Endothelial cell of umbilical vein (primary cell): ENCODE results near the gene NCK2. TPM values are rescaled to one million over a fixed set of nuclear protein-coding genes. Genes with fewer than 3 reads are reported as not detected.
A peak's percentile ranks its signal among the peaks of the same experiment; 100 is the strongest.

Source experiments
- BruUV-seq: library from RNA; stranded (reverse); fragments of 400-500 nt; replicated peaks from 2 replicates; lab custom pipeline; 2021; lab: Mats Ljungman, UMichigan
- CTCF ChIA-PET: fragments of 300-600, 350-600 bp; sonication (Branson Sonifier 250); formaldehyde crosslinking; loops from one replicate; lab custom pipeline; 2021; ENCODE audit warnings: antibody characterized with exemption, inconsistent platforms; lab: Charles Lee
- POLR2A ChIA-PET: fragments of 300-600, 350-600 bp; sonication (Branson Sonifier 250); formaldehyde crosslinking; loops from one replicate; lab custom pipeline; 2021; ENCODE audit warnings: antibody characterized with exemption, inconsistent platforms; lab: Charles Lee
- DNase-seq: peaks from one replicate; pipeline ENCODE4 v3.0.0-alpha.2; 2011; ENCODE audit warnings: low read depth, low spot score
- FAIRE-seq: peaks from 2 replicates; lab custom pipeline; 2011; peaks lifted over from hg19 to GRCh38; lab: Jason Lieb, UNC
- H2AFZ ChIP-seq: 2 replicates; pipeline ENCODE4 v1.6.0; 2012; ENCODE audit warnings: low read depth, low read length, control low read depth, inconsistent platforms
- H3K27ac ChIP-seq: 2 replicates; pipeline ENCODE4 v1.5.1; 2011; ENCODE audit warnings: low read depth, mild to moderate bottlenecking, control low read depth, low read length, moderate library complexity; ENCODE audit not compliant: insufficient read depth
- H3K27me3 ChIP-seq, 2 experiments: 2 replicates each; pipeline versions ENCODE4 v1.6.0 to v1.6.1; 2011; ENCODE audit warnings: low read length in 2 of 2, mixed read lengths in 1 of 2; ENCODE audit not compliant: control insufficient read depth in 2 of 2, insufficient read depth in 2 of 2
- H3K36me3 ChIP-seq, 2 experiments: 2 replicates in 1 of 2; 3 replicates in 1 of 2; pipeline ENCODE4 v1.5.1; 2011; ENCODE audit warnings: low read length in 2 of 2, mild to moderate bottlenecking in 1 of 2, moderate library complexity in 1 of 2; ENCODE audit not compliant: control insufficient read depth in 2 of 2, insufficient read depth in 2 of 2; ENCODE audit errors: extremely low read depth in 1 of 2
- H3K4me1 ChIP-seq: 3 replicates; pipeline ENCODE4 v1.5.1; 2011; ENCODE audit warnings: mild to moderate bottlenecking, low read length; ENCODE audit not compliant: control insufficient read depth, insufficient read depth; ENCODE audit errors: extremely low read depth
- H3K4me2 ChIP-seq: 2 replicates; pipeline ENCODE4 v1.6.1; 2011; ENCODE audit warnings: low read length, control low read depth, mixed read lengths; ENCODE audit not compliant: insufficient read depth
- H3K4me3 ChIP-seq, 3 experiments: fragments of 200-600 bp in 1 of 3; sonication (generic), shearing (Covaris generic) in 1 of 3; replicated peaks in 1 of 3; 2 replicates each; pipeline ENCODE4 v1.5.1; 2011 to 2016; ENCODE audit warnings: control low read depth in 3 of 3, low read length in 3 of 3, mild to moderate bottlenecking in 2 of 3, inconsistent platforms in 1 of 3, low read depth in 1 of 3, moderate library complexity in 1 of 3; ENCODE audit not compliant: insufficient read depth in 1 of 3
- H3K79me2 ChIP-seq: 2 replicates; pipeline ENCODE4 v1.6.0; 2012; ENCODE audit warnings: low read length, inconsistent platforms; ENCODE audit not compliant: control insufficient read depth, insufficient read depth
- H3K9ac ChIP-seq: replicated peaks from 2 replicates; pipeline ENCODE3; 2011; ENCODE audit warnings: low read length, control low read depth; ENCODE audit not compliant: insufficient read depth; ENCODE audit errors: extremely low read depth
- H3K9me1 ChIP-seq: replicated peaks from 3 replicates; pipeline ENCODE4 v1.6.0; 2011; ENCODE audit warnings: mild to moderate bottlenecking, low read length; ENCODE audit not compliant: control insufficient read depth, insufficient read depth; ENCODE audit errors: extremely low read depth
- H3K9me3 ChIP-seq: replicated peaks from 2 replicates; pipeline ENCODE4 v1.5.1; 2012; ENCODE audit warnings: low read length, inconsistent platforms; ENCODE audit not compliant: control insufficient read depth, insufficient read depth
- H4K20me1 ChIP-seq: replicated peaks from 2 replicates; pipeline ENCODE3; 2011; ENCODE audit warnings: mild to moderate bottlenecking, low read length; ENCODE audit not compliant: control insufficient read depth, insufficient read depth; ENCODE audit errors: extremely low read depth
- CTCF ChIP-seq, 2 donors: IDR thresholded peaks; 1 replicate in 1 of 2; 2 replicates in 1 of 2; pipeline ENCODE4 v1.5.1; 2011; ENCODE audit warnings: low read length in 2 of 2, mild to moderate bottlenecking in 2 of 2, moderate library complexity in 2 of 2, control low read depth in 1 of 2, inconsistent platforms in 1 of 2, low read depth in 1 of 2; ENCODE audit not compliant: insufficient read depth in 1 of 2; ENCODE audit errors: extremely low read depth in 1 of 2
- EZH2 ChIP-seq: IDR thresholded peaks from 2 replicates; pipeline ENCODE4 v1.6.1; 2012; ENCODE audit warnings: borderline replicate concordance, low read depth, mild to moderate bottlenecking, moderate library complexity, low read length, inconsistent platforms; ENCODE audit not compliant: severe bottlenecking
- FOS ChIP-seq: IDR thresholded peaks from 2 replicates; pipeline ENCODE4 v1.6.1; 2011; ENCODE audit warnings: mild to moderate bottlenecking, low read length, moderate library complexity, borderline replicate concordance; ENCODE audit not compliant: insufficient read depth
- GATA2 ChIP-seq: IDR thresholded peaks from 2 replicates; pipeline ENCODE4 v1.7.0; 2011; ENCODE audit warnings: low read depth, mild to moderate bottlenecking, moderate library complexity, mixed read lengths, low read length; ENCODE audit not compliant: insufficient read length, insufficient read depth
- JUN ChIP-seq: IDR thresholded peaks from 2 replicates; pipeline ENCODE4 v1.6.1; 2011; ENCODE audit warnings: borderline replicate concordance, low read depth; ENCODE audit not compliant: insufficient read length, insufficient read depth
- MAX ChIP-seq: IDR thresholded peaks from 2 replicates; pipeline ENCODE4 v1.6.1; 2011; ENCODE audit not compliant: insufficient read depth, insufficient read length
- MYC ChIP-seq: IDR thresholded peaks from one replicate; pipeline ENCODE4 v1.6.1; 2011; ENCODE audit warnings: mild to moderate bottlenecking, low read depth, low read length
- POLR2A ChIP-seq: IDR thresholded peaks from 2 replicates; pipeline ENCODE4 v1.6.1; 2012; ENCODE audit warnings: low read depth, mild to moderate bottlenecking, control low read depth, low read length
- POLR2AphosphoS5 ChIP-seq: IDR thresholded peaks from 2 replicates; pipeline ENCODE4 v1.6.1; 2012; ENCODE audit warnings: low read depth, mild to moderate bottlenecking, control low read depth, low read length, moderate library complexity; ENCODE audit not compliant: insufficient read depth
- dilution Hi-C: fragments of 300-500 bp; cut with MboI; formaldehyde crosslinking; loops from one replicate; pipeline ENCODE4 v1.15.0; 2019; ENCODE audit warnings: low sequenced_read_pairs; ENCODE audit not compliant: extremely low pct_ligation_motif_present
- intact Hi-C: fragments of 100-400 bp; cut with micrococcal nuclease; formaldehyde crosslinking; loops from one replicate; pipeline ENCODE4 v1.10.0; 2022
- polyA plus RNA-seq, 4 experiments: library from polyadenylated mRNA; depleted of rRNA in 3 of 4; stranded (reverse) in 3 of 4; unstranded in 1 of 4; fragments of >200 nt; gene quantifications; 2 replicates each; pipeline versions ENCODE4 v1.2.1 to v1.2.3, GENCODE V29; 2011 to 2012; ENCODE audit warnings: missing spikeins in 1 of 4
- total RNA-seq: library from RNA; stranded (reverse); gene quantifications from 2 replicates; pipeline ENCODE4 v1.2.3, GENCODE V29; 2021

NCK2 gene
- total and polyA plus RNA-seq, 2 donors (not counting 3 experiments of a cell fraction or from before 2014, with no cell fraction given), result 23.8 to 39.1 TPM

GRCh38 chr2:105790461-105791149 lies 45.9 kb downstream of the NCK2 start:
- Histone ChIP-seq H3K9me1 (no peaks in the 10 kb centered on the region), H3K9ac (no peak overlapping the region), H3K36me3 (no peaks in the 10 kb centered on the region), H3K4me3 (no peak overlapping the region), H3K79me2 (peaks cover 48% of the 10 kb centered on the region), H2AFZ (no peak overlapping the region), H3K4me2 (no peak overlapping the region), H3K27ac (peak overlapping the region; percentile 12), H3K9me3 (no peaks in the 10 kb centered on the region), H4K20me1 (peaks cover 10% of the 10 kb centered on the region), H3K27me3 (no peaks in the 10 kb centered on the region), H3K4me1 (peaks cover 22% of the 10 kb centered on the region)
- ChIA-PET POLR2A (no interaction called here), CTCF (interaction anchor here (1.2 to 1.4 kb wide), 2 partner anchors 13 to 22 kb away, joined by 4 to 7 read pairs; no protein-coding TSS in a partner anchor)
- no TSS peak for BruUV-seq
- intact Hi-C loops (loop anchor here (2.0 kb wide), 1 partner anchor 44 kb away; no protein-coding TSS in a partner anchor), dilution Hi-C loops (no loop called here)
- FAIRE-seq (no peak), DNase-seq (no peak)
- TF ChIP-seq FOS, result no peak
- no peak for TF ChIP-seq POLR2AphosphoS5

GRCh38 chr2:105791229-105791628 lies 46.5 kb downstream of the NCK2 start:
- ChIA-PET POLR2A (no interaction called here), CTCF (no interaction called here)
- no peak for FAIRE-seq
- Histone ChIP-seq H3K4me2 (no peak overlapping the region), H3K79me2 (peaks cover 50% of the 10 kb centered on the region), H3K9me3 (no peaks in the 10 kb centered on the region), H3K27ac (no peak overlapping the region), H2AFZ (no peak overlapping the region), H3K4me1 (peaks cover 28% of the 10 kb centered on the region), H3K36me3 (no peaks in the 10 kb centered on the region), H3K9ac (no peak overlapping the region), H4K20me1 (peaks cover 10% of the 10 kb centered on the region), H3K27me3 (no peaks in the 10 kb centered on the region), H3K9me1 (no peaks in the 10 kb centered on the region), H3K4me3 (no peak overlapping the region)
- BruUV-seq, result no TSS peak
- no peak for TF ChIP-seq POLR2AphosphoS5
- TF ChIP-seq MYC, result no peak
- TF ChIP-seq GATA2, result no peak
- no peak for TF ChIP-seq EZH2
- TF ChIP-seq JUN, result no peak
- no peak for TF ChIP-seq CTCF (IDR thresholded peaks at IDR 0.05; ENCODE audit: extremely low read depth in 1 of 2, insufficient read depth in 1 of 2, low read depth in 1 of 2, low read length in 2 of 2)
- no peak for TF ChIP-seq MAX
- TF ChIP-seq FOS, result no peak
- TF ChIP-seq POLR2A, result no peak
- no peak for DNase-seq
- intact Hi-C loops, result loop anchor here (2.0 kb wide), 1 partner anchor 44 kb away; no protein-coding TSS in a partner anchor
- dilution Hi-C loops, result no loop called here
